VCaP (cell line): Measurements from ENCODE around the gene RNF113B.
A peak's percentile ranks its signal among the peaks of the same experiment; 100 is the strongest.

Source experiments
- H3K27ac ChIP-seq: fragments of 450-650 bp; 2 replicates; pipeline ENCODE4 v1.5.1; 2017
- TF ChIP-seq, protein P1 (sequence below): fragments of 450-650 bp; conservative IDR thresholded peaks from 2 replicates; pipeline ENCODE4 v1.5.1; 2017; ENCODE audit warnings: mild to moderate bottlenecking, moderate library complexity

Gene RNF113B

DNA sequence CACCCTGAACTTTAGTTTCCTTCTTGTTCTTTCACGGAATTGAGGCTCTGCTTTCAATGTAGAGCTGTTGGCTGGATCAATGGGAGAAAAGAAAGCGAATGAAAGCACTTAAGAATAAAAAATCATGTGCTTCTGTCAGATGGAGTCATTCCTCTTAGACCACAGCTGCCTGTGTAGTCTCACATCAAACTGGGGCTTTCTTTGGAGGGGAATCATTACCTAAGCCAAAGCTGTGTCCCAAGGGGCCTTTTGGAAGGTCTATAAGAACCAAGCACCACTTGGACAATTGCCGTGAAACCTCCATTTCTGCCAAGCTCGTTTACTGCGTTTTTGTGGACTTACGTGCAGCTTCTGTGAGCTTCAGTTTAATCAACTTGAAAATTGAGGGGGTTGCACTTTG is 44.2 kb upstream of the RNF113B start:
- peak overlapping the region; percentile 100 for H3K27ac ChIP-seq
- TF ChIP-seq, protein P1, sequence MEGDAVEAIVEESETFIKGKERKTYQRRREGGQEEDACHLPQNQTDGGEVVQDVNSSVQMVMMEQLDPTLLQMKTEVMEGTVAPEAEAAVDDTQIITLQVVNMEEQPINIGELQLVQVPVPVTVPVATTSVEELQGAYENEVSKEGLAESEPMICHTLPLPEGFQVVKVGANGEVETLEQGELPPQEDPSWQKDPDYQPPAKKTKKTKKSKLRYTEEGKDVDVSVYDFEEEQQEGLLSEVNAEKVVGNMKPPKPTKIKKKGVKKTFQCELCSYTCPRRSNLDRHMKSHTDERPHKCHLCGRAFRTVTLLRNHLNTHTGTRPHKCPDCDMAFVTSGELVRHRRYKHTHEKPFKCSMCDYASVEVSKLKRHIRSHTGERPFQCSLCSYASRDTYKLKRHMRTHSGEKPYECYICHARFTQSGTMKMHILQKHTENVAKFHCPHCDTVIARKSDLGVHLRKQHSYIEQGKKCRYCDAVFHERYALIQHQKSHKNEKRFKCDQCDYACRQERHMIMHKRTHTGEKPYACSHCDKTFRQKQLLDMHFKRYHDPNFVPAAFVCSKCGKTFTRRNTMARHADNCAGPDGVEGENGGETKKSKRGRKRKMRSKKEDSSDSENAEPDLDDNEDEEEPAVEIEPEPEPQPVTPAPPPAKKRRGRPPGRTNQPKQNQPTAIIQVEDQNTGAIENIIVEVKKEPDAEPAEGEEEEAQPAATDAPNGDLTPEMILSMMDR, result no peak

DNA sequence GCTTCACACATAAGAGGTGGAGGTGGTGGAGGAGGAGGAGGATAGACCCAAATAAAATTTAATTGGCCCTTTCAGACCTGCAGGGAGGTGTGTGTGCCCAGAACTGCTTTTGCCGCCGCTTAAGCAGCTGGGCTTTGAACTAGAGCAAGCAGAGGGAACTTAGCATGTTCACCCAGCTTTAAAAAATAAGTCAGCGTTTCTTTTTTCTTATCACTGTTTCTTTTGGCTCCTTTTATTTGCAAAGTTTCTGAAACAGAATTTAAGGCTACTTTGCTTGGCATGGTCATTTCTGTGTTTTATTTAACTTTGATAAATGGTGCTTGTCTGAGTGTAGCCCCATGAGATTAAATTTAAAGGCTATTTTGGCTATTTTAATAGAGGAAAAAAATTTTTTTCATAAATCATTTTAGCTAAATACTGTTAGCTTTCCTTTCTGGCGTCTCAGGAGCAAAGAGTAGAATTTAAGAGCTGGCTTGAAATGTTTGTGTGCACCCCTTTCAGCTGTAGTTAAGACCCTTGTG is 43.3 kb upstream of the RNF113B start:
- TF ChIP-seq, protein P1, result no peak
- peak overlapping the region; percentile 100; the same call in 1 of the 2 replicates for H3K27ac ChIP-seq

DNA sequence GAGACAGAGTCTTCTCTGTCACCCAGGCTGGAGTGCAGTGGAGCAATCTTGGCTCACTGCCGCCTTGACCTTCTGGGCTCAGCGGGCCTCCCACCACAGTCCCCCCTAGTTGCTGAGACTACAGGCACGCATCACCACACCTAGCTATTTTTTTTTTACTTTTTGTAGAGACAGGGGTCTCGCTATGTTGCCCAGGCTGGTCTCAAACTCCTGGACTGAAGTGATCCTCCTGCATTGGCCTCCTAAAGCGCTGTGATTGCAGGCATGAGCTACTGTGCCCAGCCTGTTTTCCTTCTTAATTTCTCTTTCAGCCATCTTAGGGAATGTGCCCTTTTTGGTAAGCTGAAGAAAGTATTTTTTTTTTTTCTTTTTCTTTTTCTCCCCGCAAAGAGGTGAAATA is 42.6 kb upstream of the RNF113B start:
- H3K27ac ChIP-seq, result peak overlapping the region; percentile 100; the same call in 1 of the 2 replicates
- TF ChIP-seq, protein P1, result no peak

DNA sequence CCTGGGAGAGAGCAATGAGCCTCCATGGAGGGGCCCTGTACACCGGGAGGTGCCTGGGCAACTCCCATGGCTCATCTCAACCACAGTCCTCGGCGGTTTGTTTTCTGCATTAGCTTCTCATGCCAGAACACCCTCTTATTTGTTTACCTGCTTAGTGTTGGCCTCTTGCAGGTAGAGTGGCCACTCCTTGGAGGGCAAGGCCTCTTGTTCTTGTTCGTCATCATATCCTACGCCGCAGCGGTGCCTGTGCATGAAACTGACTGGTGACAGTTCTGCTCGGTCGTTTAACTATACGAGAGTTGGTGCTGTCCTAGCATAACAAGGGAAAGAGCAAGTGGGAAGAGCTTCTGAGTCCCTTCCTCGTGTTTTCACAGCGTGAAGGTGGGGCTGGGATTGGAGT is 40.5 kb upstream of the RNF113B start:
- H3K27ac ChIP-seq, result peak overlapping the region; percentile 90; the same call in 1 of the 2 replicates
- TF ChIP-seq, protein P1, result no peak

DNA sequence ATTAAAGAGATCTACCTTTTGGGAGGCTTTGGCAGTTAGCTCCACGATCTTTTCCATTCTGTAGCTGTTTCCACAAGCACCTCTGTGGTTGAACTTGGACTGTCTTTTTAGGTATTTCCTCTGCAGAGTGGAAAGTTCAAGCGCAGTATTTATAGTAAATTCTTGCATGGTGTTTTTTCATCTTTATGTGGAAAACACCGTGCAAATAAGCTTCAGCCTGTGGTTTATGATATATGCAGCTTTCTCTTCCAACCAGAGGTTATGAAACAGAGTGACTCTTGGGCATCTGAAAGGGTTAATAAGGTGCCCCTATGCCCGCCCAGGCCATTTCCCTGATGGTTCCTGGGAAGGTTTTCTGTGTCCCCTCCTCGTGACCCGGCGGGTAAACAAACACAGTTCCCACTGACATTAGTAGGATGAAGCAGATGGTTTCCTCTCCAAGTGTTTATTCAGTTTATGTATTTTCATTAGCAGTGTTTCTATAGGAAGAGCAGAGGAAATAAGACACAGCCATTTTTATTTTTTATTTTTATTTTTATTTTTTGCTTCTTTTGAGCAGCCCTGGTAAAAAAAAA is 39.7 kb upstream of the RNF113B start:
- TF ChIP-seq, protein P1, result no peak
- peak overlapping the region; percentile 90 for H3K27ac ChIP-seq

DNA sequence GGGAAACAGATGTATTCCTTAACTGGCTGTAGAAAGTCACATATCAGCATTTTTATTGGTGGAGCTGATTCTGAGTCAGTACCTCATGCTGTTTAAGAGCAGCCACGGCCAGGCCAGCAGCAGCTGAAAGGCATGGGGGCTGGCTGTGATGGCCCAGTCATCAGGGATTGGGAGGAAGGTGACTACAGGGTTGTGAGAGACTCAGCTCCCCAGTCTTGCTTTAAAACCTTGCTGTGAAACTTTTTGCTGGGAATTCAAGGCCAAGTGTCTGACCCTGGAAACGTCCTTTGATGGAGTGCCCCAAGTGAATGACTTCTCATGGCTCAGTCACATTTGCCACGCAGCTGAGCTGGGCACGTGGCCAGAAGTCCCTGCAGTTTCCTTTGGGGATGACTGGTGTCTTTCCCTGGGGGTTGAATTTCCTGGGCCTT is 39.1 kb upstream of the RNF113B start:
- H3K27ac ChIP-seq, result peak overlapping the region; percentile 90
- TF ChIP-seq, protein P1, result no peak

DNA sequence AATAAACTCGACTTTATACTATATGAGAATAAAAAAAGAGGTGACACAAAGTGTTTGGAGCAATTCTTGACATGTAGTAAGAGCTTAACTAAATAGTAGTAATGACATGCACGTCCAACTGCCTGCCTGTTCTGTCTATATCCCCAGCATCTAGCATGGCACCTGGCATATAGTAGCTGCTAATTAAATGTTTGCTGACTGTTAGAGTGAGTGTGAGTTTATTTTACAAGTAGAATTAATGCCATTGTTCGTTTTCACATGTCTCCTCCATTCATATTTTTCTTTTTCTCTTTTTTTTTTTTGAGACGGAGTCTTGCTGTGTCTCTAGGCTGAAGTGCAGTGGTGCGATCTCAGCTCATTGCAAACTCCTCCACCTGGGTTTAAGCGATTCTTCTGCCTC is 38.4 kb upstream of the RNF113B start:
- H3K27ac ChIP-seq, result peak overlapping the region; percentile 90
- TF ChIP-seq, protein P1, result no peak
